GM12872 (cell line): Measurements from ENCODE around the gene NR5A2.

ENCODE experiments used
- TF ChIP-seq, protein P1 (sequence below): IDR thresholded peaks from 3 replicates; pipeline ENCODE4 v1.5.1; 2011; ENCODE audit warnings: low read depth, mild to moderate bottlenecking, low read length, moderate library complexity; ENCODE audit not compliant: insufficient read depth

Gene NR5A2

GRCh38 chr1:200040481-200041138, 13.1 kb downstream of the NR5A2 start:
- TF ChIP-seq, protein P1, sequence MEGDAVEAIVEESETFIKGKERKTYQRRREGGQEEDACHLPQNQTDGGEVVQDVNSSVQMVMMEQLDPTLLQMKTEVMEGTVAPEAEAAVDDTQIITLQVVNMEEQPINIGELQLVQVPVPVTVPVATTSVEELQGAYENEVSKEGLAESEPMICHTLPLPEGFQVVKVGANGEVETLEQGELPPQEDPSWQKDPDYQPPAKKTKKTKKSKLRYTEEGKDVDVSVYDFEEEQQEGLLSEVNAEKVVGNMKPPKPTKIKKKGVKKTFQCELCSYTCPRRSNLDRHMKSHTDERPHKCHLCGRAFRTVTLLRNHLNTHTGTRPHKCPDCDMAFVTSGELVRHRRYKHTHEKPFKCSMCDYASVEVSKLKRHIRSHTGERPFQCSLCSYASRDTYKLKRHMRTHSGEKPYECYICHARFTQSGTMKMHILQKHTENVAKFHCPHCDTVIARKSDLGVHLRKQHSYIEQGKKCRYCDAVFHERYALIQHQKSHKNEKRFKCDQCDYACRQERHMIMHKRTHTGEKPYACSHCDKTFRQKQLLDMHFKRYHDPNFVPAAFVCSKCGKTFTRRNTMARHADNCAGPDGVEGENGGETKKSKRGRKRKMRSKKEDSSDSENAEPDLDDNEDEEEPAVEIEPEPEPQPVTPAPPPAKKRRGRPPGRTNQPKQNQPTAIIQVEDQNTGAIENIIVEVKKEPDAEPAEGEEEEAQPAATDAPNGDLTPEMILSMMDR: no peak

DNA sequence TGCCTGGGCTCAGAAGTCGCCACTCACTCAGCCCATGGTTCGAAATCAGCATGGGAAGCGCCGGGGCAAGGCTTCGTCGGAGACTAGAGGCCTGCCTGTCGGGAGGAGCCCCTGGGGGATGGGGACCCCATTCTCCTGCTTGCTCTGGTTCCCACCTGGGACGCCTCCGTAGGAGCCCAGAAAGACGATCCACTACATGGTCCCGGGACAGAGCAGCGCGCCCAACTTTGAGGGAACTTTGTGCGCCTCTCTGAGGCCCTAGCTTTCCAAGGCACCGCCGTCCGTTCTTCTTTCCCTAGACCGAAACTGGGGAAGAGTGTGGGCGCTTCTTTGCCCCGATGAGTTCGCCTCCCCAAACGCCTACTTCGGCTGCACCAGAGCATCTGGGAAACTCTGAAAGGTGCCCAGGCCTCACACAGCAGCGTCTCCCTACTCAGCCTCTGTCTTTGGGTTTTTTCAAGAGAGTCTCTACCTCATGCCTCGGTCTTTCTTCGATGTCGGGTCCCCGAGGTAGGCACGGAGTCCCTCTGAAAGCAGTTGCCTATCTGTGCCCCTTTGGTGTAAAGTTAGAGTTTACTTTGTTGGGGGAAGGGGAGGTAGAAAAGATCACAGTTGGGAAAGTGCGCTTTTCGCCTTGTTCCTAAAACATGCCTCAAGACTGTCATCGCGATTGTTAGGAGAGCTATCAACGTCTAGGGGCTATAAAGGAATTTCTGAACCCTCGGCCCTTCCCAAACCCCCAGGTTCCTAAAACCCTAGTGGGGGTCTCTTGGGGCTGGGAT, 14.0 kb downstream of the NR5A2 start:
- TF ChIP-seq, protein P1: no peak

DNA sequence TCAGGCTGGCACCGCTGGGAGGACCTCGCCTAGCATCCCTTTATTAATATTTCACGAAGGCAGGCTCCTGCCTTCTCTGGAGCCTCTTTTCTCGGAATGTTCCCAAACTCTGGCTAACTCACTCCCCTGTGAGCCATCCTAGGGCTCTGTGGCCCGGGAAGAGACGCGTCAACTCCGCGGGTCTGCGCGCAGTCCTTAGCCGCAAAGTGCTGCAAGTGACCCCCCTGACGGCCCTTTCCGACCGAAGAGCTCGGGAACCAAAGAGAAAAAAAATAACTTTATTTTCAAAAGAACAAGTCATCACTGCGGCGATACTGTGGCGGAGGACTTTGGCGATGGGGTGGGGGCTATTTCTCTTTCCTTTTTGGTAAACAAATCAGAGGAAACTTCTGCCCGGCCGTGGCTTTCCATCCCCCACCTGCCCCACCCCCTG, 14.6 kb downstream of the NR5A2 start:
- TF ChIP-seq, protein P1: no peak

DNA sequence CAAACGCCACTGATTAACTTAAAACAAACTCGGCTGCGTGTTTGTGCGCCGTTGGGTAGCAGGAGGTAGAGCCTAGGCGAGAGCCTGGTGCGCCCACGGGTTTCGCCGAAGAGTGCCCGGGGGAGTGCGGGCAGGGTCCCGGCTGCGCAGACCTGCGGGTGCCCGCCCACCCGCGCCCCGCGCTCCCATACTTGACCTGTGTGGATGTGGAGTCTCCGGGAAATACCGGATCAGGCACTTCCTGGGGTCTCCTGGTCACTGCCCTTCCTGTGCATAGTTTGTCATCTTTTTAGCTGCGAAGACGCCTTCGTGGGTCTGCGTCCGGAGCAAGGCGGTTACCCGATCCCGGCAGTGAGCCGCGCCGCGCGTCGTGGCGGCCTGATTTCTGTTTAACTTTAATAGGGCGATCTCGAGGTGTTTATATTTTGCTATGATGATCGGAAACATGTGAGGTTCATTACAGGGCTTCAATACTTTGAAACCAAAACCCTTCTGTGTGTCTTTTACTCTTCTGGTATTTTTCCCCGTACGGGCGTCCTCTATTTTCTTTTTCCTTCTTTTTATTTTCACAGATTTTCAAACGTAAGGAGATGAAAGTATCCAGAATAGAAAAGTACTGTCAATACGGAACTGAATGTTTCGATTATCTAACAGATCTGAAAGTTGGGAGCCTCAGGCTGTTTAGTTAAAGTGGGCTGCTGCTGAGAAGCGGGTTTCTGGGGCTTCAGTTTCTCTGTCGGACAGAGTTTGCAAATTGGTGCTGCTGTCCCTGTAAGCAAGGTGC, 15.2 kb downstream of the NR5A2 start:
- TF ChIP-seq, protein P1: no peak

DNA sequence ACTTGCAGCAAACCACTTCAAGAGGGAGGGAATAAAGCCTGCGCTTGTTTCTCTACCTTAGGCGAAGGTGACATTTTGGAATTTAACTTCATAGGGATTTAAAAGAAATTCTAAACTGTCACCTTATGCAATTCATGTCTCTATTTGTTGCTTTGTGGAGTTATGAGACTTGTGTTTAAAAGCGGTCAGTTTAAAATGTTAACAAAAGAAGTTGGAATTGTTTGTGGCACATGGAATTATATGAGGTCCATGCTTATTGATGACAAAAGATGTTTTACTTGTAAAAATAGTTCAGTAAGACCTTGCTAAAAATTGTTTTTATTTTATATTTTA, 15.8 kb downstream of the NR5A2 start:
- TF ChIP-seq, protein P1: no peak

DNA sequence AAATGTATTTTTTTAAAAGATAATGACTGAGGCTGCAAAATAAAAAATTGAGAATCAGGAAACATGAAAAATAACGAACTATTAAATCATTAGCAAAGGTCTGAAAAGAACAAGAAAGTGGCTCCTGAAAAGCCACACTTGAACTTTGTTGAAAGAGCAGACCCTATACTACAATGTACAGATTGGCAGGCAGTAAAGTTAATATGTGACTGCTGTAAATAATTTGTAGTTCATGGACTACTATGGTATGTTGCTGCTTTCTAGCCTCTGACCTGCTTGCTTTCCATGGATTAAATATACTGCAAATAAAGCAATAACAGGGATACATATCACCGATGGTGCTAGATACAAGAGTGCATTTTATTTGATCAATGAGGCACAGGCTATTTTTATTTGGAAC, 18.6 kb downstream of the NR5A2 start:
- TF ChIP-seq, protein P1: no peak

- TF ChIP-seq, protein P1: no peak
Measured at GRCh38 chr1:200048244-200048643, 20.7 kb downstream of the NR5A2 start.
